ENCODE results near the gene SLC16A1.
A peak's percentile ranks its signal among the peaks of the same experiment; 100 is the strongest.

The SLC16A1 gene

DNA sequence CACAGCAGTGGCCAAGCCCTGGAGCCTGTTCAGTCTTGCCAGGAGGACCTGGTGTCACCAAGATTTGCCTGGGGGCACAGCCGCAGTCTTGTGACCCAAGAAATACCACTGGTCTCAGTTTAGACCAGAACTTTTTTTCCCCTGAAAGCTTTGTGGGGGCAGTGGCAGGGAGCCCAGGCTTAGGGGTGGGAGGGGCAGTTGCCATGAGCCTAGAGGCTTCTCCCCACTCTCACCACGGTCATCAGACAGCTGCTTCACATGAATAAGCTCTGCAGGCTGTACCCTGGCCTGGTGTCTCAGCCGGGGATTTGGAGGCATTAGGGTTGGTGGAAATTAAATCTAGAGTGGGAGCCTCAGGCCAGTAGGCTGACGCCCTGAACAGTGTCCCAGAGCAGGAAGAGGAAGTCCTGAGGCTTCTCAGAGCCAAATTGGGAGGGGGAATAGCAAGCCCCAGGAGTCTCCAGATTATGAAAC lies 73.7 kb downstream of the SLC16A1 start:
- no peak for DNase-seq (ENCODE audit: low read depth, low spot score)

DNA sequence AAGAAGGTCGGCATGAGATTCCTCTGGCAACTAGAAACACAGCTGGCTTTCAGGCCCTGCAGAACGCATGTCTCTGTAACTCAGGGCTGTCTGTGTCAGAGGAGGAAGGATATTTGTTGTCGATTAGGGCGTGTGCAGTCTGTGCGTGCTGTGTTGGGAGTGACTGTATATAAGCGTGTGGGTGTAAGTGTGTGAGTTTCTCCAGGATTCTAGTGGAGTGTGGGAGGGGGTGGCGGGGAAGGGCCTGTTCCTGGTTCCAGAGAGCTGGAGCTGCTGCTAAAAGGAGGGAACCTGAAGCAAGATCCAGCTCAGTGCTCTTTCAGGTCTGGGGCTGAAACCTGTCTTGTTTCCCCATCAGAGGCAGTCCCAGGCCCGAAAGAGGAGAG lies 74.3 kb downstream of the SLC16A1 start:
- no peak for DNase-seq (ENCODE audit: low read depth, low spot score)

DNA sequence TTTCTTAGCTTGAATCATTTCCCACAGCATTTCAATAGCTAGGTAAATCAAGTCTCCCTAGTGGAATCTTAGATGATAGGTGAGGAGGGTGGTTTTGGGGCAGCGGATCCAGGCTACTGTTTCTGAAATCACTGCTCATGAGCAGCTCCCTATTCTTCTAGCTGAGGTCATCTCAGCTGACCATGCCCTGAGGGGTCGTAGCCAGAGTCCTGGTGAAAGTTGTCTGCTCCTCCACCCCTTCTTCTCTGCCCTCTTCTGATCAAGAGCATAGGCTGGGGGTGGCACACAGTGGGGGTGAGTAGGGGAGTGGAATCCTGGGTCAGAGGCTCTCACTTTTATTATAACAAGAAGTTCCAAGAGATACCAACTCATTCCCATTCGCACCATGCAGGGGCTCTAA lies 76.2 kb downstream of the SLC16A1 start:
- DNase-seq (ENCODE audit: low read depth, low spot score), result peak; percentile 45

DNA sequence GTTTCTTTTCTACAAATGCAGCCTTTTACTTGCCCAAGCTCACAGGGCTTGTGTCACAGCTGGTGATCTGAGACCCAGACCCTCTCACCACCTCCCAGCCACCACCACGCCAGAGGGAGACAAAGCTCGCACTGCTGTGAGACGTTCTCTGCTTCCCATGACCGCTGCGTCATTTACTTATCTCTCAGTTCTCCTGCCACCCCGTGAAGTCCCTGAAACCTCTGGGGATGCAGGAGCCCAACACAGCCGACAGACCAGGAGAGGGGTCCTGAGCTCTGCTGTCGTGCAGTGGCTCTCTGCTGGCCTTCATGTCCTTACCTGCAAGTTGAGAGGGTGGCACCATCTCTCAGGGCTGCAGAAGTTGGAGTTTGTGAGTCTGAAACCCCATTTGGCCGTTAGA lies 77.7 kb downstream of the SLC16A1 start:
- DNase-seq (ENCODE audit: low read depth, low spot score), result peak; percentile 29

DNA sequence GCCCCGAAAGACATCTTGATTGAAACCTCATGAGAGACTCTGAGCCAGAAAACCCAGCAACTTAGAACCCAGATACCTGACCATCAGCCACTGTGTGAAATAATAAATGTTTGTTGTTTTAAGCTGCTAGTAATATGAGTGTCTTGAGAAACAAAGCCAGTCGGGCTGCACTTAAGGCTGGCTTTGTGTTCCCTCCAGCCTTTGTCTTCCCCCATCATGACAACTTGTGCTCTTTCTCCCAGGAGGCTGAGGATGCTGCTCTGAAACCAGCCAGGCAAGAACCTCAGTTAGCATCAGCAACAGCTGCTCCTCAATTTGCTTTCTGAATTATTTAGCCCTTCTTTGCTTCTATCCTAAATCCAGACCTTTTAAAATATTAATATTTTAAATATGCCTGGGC lies 78.2 kb downstream of the SLC16A1 start:
- peak; percentile 33 for DNase-seq (ENCODE audit: low read depth, low spot score)

DNA sequence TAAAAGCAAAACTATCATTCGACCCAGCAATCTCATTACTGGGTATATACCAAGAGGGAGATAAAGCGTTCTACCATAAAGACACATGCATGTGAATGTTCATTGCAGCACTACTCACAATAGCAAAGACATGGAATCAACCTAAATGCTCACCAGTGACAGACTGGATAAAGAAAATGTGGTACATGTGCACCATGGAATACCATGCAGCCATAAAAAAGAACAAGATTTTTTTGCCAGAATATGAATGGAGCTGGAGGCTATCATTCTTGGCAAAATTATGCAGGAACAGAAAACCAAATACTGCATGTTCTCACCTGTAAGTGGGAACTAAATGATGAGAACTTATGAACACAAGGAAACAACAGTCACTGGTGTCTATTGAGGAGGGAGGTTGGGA lies 79.7 kb downstream of the SLC16A1 start:
- DNase-seq (ENCODE audit: low read depth, low spot score), result no peak

DNA sequence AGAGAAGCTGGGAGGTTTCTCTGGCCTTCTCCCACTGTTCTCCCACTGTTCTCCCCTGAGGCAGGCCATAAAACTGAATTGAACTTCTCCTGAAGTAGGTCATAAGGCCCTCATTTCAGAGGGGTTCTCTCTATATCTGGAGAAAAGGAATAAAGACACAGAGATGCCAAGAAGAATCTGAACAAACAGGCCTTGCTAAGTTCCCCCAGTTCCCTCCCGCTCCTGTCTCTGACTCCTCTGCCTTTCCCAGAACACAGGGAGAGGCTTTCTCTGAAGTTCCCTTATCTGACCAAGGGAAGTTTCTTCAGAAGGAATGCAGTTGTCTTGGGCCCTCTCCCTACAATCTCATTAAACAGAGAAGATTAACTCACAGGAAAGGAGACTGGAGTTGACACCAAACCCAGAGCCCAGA lies 83.4 kb downstream of the SLC16A1 start:
- peak; percentile 81 for DNase-seq (ENCODE audit: low read depth, low spot score)

DNA sequence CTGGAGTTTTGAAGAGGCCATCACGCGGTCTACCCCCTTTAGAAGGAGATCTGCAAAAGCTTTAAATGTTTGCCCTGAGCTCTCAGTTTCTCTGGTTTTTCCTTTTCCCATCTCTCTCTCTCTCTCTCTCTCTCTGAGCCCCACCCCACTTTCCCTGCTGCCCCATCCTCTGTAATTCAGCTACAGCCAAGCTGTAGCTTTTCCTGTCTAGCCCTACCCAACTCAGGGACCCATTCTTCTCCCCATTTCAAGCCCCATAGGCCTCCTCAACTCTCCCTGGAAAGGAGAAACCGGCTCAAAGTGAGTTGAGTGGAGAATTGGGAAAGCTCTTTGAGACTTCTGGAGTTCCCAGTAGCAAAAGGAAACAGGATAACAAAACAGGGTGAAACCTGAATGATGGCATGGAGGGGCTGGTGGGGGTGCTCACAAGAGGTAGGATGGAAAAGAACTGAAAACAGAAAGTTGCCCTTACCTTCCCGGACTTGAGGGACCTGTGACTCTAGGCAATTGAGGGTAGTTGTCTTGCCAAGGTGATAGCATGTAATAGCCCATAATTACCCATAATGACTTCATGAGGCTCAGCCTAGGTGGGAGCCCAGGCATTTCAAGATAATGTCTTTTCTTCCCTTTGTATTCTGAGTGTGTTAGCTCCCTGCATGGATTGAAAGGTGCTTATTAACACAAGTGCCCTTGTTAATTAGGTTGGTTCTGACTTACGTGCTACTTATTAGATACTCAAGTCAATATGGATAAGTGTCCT lies 84.9 kb downstream of the SLC16A1 start:
- peak; percentile 47 for DNase-seq (ENCODE audit: low read depth, low spot score)

DNA sequence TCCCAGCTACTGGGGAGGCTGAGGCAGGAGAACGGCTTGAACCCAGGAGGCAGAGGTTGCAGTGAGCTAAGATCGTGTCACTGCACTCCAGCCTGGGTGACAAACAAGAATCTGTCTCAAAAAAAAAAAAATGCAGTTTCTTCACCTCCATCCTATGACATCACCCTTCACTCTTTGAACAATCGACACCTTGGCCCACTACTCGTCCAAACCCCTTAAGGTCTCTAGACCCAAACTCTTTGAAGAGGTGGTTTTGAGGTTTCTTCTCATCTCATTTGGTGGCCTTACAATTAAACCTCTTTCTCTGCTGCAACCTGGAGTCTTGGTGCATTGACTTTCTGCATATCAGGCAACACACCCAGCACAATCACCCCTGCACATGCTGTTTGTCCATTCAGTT lies 86.1 kb downstream of the SLC16A1 start:
- DNase-seq (ENCODE audit: low read depth, low spot score), result no peak

DNA sequence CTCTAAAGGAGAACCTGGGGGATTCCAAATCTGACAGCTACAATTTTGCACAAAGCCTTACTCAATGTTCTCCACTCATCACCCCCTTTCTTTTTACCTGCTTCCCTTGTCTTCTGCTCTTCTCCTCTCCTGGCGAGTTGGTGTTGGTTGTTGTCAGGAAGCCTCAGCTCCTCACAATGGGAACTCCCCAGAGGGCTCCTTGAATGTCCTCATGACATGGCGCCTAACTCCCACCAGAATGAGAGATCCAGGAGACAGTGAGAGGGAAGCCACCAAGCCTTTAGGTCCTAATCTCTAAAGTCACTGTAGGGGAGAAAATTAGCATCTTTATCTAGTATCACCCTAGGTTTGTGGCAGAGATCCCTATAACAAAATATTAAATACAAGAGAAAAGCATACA lies 87.8 kb downstream of the SLC16A1 start:
- DNase-seq (ENCODE audit: low read depth, low spot score), result no peak

DNA sequence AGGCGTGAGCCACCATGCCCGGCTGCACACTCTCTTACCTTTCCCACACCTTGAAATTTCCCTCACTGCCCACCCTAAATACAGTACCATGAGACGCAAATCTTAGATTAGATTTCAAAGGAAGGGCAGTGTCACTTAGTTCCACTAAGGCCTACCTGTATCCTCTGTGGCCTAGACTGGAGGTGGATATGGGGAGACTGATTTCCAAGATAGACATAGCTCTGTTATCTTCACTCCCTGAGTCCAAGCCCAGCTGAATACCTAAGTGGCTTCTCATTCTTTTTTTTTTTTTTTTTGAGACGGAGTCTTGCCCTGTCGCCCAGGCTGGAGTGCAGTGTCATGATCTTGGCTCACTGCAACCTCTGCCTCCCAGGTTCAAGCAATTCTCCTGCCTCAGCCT lies 89.0 kb downstream of the SLC16A1 start:
- no peak for DNase-seq (ENCODE audit: low read depth, low spot score)

DNA sequence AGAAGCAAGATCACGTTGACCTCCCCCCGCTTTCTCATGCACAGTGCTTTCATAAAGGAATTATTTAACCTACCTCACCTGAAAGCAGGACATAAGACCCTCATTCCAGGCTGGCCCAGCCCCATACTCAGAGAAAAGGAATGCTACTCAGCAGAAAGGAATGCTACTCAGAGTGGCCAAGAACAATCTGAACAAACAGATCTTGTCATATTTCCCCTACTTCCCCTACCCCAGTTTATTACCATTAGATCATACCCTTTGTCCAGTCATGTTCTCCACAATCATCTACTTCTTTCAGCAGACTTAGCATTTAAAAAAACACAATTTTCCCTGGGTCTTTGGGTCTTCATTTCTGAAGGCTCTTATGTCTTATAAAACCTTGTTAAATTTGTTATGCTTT lies 89.8 kb downstream of the SLC16A1 start:
- DNase-seq (ENCODE audit: low read depth, low spot score), result peak; percentile 37

DNA sequence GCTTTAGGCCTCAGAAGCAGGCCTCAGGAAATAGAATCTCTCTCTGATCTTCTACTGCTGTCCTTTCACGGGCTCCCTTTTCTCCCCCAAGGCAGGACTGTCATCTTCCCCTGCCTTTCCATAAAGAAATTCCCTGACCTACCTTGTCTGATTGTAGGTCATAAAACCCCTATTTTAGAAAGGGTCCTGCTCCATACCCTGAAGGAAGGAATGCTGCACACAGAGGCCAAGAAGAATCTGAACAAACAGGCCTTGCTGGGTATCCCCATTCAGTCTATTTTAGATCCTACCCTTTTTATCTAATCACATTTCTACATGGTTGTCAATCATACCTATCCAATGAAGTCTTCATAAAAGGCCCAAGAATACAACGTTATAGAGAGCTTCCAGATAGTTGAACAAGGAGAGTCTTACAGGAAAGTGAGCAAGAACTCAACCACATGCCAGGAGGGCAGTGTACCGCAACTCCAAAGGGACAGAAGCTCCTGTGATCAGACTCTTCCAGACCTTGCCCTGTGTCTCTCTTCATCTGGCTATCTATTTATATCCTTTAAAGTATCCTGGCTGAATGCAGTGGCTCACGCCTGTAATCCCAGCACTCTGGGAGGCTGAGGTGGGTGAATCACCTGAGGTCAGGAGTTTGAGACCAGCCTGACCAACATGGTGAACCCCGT lies 93.1 kb downstream of the SLC16A1 start:
- peak; percentile 70 for DNase-seq (ENCODE audit: low read depth, low spot score)

All from ELF-1 (cell line).